Measurements from ENCODE around the gene TRIM69.

DNA sequence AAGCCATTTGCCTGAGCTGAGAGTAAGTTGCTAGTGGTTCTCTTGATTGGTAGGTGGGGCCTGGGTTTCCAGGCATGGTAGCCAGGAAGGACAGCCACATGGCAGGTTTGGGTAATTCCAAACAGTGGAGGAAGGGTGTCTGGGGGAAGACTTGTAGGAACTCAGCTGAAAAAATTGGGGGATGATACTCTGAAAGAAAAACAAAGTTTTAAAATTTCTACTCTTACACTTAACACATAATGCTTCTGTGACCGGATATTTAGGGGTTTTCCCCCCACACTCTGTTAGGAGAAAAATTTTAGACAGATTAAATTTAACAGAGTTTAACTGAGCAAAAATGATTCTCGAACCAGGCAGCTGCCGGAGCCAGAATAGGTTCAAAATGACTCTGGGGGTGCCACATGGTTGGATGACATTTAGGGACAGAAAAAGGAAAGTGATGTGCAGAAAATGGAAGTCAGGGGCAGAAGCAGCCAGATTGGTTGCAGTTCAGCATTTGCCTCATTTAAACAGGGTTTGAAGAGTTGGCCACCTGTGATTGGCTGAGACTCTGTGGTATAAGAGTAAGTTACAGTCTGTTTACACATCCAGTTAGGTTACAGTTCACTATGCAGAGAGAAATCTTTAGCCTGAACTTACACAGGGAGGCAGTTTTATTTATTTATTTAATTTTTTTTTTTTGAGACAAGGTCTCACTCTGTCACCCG lies 16.9 kb upstream of the TRIM69 start:
- no peak for TF ChIP-seq POLR2AphosphoS5 (IDR thresholded peaks at IDR 0.05; ENCODE audit: borderline replicate concordance, low read depth, low read length)
- no peak for TF ChIP-seq EZH2 (IDR thresholded peaks at IDR 0.05)
- TF ChIP-seq FOXP2 (optimal IDR thresholded peaks at IDR 0.05; ENCODE audit: control extremely low read depth, extremely low read length, insufficient read depth), result no peak
